Testis (tissue), 2 donors: ENCODE results near the gene TBCD.

ENCODE experiments used
- CTCF ChIP-seq, 3 experiments: fragments of 450-650 bp in 2 of 3; fragments of 200-600 bp in 1 of 3; sonication (generic) in 1 of 3; IDR thresholded peaks; one replicate each; pipeline ENCODE4 v1.5.1; 2016 to 2019; ENCODE audit warnings: antibody characterized with exemption in 3 of 3, mild to moderate bottlenecking in 2 of 3, moderate library complexity in 1 of 3
- POLR2A ChIP-seq: fragments of 450-650 bp; IDR thresholded peaks from one replicate; pipeline ENCODE4 v1.6.1; 2017; ENCODE audit warnings: antibody characterized with exemption, mild to moderate bottlenecking, moderate library complexity

- TF ChIP-seq CTCF (IDR thresholded peaks at IDR 0.05) (no peak), POLR2A (no peak)
Observed at GRCh38 chr17:82750241-82750908, 1.5 kb upstream of the TBCD start.
